ENCODE measurements around the gene RBP3.

Gene RBP3

GRCh38 chr10:47319784-47320183 is 28.4 kb upstream of the RBP3 start:
- no peak for FAIRE-seq

GRCh38 chr10:47320812-47321211 is 27.4 kb upstream of the RBP3 start:
- no peak for FAIRE-seq

GRCh38 chr10:47321521-47322195 is 26.5 kb upstream of the RBP3 start:
- no peak for FAIRE-seq

GRCh38 chr10:47322300-47323061 is 25.7 kb upstream of the RBP3 start, which contains the start of gene GDF2:
GDF2 (plus strand) TSS chr10:47322454; CDS start chr10:47322669, 215 bp downstream.
- FAIRE-seq = no peak

- FAIRE-seq = no peak
Measured at GRCh38 chr10:47323087-47323486, 25.1 kb upstream of the RBP3 start.

- FAIRE-seq = no peak
Measured at GRCh38 chr10:47323636-47324296, 24.4 kb upstream of the RBP3 start.

- FAIRE-seq = no peak
Measured at GRCh38 chr10:47325303-47326291, 22.6 kb upstream of the RBP3 start.

GRCh38 chr10:47326306-47326926 is 21.7 kb upstream of the RBP3 start:
- no peak for FAIRE-seq

- no peak for FAIRE-seq
Measured at GRCh38 chr10:47326927-47327330, 21.2 kb upstream of the RBP3 start.

- no peak for FAIRE-seq
Measured at GRCh38 chr10:47329855-47330254, 18.3 kb upstream of the RBP3 start.

- FAIRE-seq = no peak
Measured at GRCh38 chr10:47330366-47330765, 17.8 kb upstream of the RBP3 start.

GRCh38 chr10:47330804-47331203 is 17.4 kb upstream of the RBP3 start:
- FAIRE-seq = no peak

- FAIRE-seq = no peak
Measured at GRCh38 chr10:47331491-47331890, 16.7 kb upstream of the RBP3 start.

GRCh38 chr10:47331954-47332353 is 16.2 kb upstream of the RBP3 start:
- no peak for FAIRE-seq

- FAIRE-seq = no peak
Measured at GRCh38 chr10:47332371-47332770, 15.8 kb upstream of the RBP3 start.

- no peak for FAIRE-seq
Measured at GRCh38 chr10:47332946-47333345, 15.2 kb upstream of the RBP3 start.

GRCh38 chr10:47333532-47333931 is 14.6 kb upstream of the RBP3 start:
- no peak for FAIRE-seq

GRCh38 chr10:47334466-47335295 is 13.5 kb upstream of the RBP3 start:
- no peak for FAIRE-seq

GRCh38 chr10:47335906-47336305 is 12.3 kb upstream of the RBP3 start:
- no peak for FAIRE-seq

GRCh38 chr10:47336387-47337134 is 11.6 kb upstream of the RBP3 start:
- no peak for FAIRE-seq
